ENCODE measurements around the gene YBEY.

YBEY gene

GRCh38 chr21:46256501-46256994 is 29.6 kb upstream of the YBEY start:
- no peak for DNase-seq

- no peak for DNase-seq
These were observed 22.0 kb upstream of the YBEY start for GRCh38 chr21:46264046-46264689.

GRCh38 chr21:46264690-46265144 is 21.4 kb upstream of the YBEY start:
- DNase-seq: no peak

- no peak for DNase-seq
These were observed 20.2 kb upstream of the YBEY start for GRCh38 chr21:46265736-46266525.

- DNase-seq: no peak
These were observed 19.2 kb upstream of the YBEY start for GRCh38 chr21:46266946-46267345.

- DNase-seq: no peak
These were observed 17.8 kb upstream of the YBEY start for GRCh38 chr21:46268371-46268770.

GRCh38 chr21:46269466-46269865 is 16.7 kb upstream of the YBEY start:
- no peak for DNase-seq

- no peak for DNase-seq
These were observed 12.8 kb upstream of the YBEY start for GRCh38 chr21:46273341-46273740.

GRCh38 chr21:46274797-46275390 is 11.2 kb upstream of the YBEY start:
- DNase-seq: no peak

GRCh38 chr21:46284077-46284644 is 2.0 kb upstream of the YBEY start:
- no peak for DNase-seq

GRCh38 chr21:46284733-46285132 is 1.4 kb upstream of the YBEY start:
- DNase-seq: no peak

- DNase-seq: no peak
These were observed 908 bp upstream of the YBEY start, which contains the start of gene MCM3AP for GRCh38 chr21:46285206-46285661. Gene MCM3AP, minus strand, starts transcription at chr21:46285611. Its CDS starts 325 bp downstream, at chr21:46285286.

- DNase-seq: no peak
These were observed 483 bp downstream of the YBEY start for GRCh38 chr21:46286648-46287002.

- no peak for DNase-seq
These were observed 1.4 kb downstream of the YBEY start for GRCh38 chr21:46287541-46287940.

- DNase-seq: no peak
These were observed 3.6 kb downstream of the YBEY start for GRCh38 chr21:46289655-46290179.

- no peak for DNase-seq
These were observed 5.4 kb downstream of the YBEY start for GRCh38 chr21:46291561-46291960.

GRCh38 chr21:46294647-46295176 is 8.6 kb downstream of the YBEY start:
- DNase-seq: no peak

- no peak for DNase-seq
These were observed 9.1 kb downstream of the YBEY start for GRCh38 chr21:46295177-46295770.

- DNase-seq: peak; percentile 30
These were observed 10.0 kb downstream of the YBEY start for GRCh38 chr21:46295996-46296752.

- DNase-seq: peak; percentile 76
These were observed 11.5 kb downstream of the YBEY start for GRCh38 chr21:46297338-46298271.
